SW480 (cell line): ENCODE measurements around the gene TTLL11.
A peak's percentile ranks its signal among the peaks of the same experiment; 100 is the strongest.
"Not testable (repeated sequence)": the region's sequence is repeated elsewhere in the genome, so short reads cannot be mapped to it uniquely, and the experiment has no call there.

ENCODE experiments used
- DNase-seq: peaks from one replicate; pipeline ENCODE4 v3.0.0-alpha.2; 2016; ENCODE audit warnings: low spot score

The TTLL11 gene

GRCh38 chr9:122000526-122000925 lies 92.6 kb downstream of the TTLL11 start:
- not testable (repeated sequence) for DNase-seq

GRCh38 chr9:121999556-121999955 lies 93.6 kb downstream of the TTLL11 start:
- DNase-seq = no peak

GRCh38 chr9:121998513-121999049 lies 94.5 kb downstream of the TTLL11 start:
- no peak for DNase-seq

- no peak for DNase-seq
Measured at GRCh38 chr9:121997791-121998190, 95.3 kb downstream of the TTLL11 start.

GRCh38 chr9:121996783-121997182 lies 96.3 kb downstream of the TTLL11 start:
- DNase-seq = no peak

GRCh38 chr9:121995997-121996396 lies 97.1 kb downstream of the TTLL11 start:
- no peak for DNase-seq

- peak; percentile 76 for DNase-seq
Measured at GRCh38 chr9:121992571-121993212, 100.4 kb downstream of the TTLL11 start.

- no peak for DNase-seq
Measured at GRCh38 chr9:121991307-121991661, 101.8 kb downstream of the TTLL11 start.

GRCh38 chr9:121990600-121991306 lies 102.4 kb downstream of the TTLL11 start:
- no peak for DNase-seq

GRCh38 chr9:121989010-121989409 lies 104.1 kb downstream of the TTLL11 start:
- no peak for DNase-seq

- no peak for DNase-seq
Measured at GRCh38 chr9:121987314-121987713, 105.8 kb downstream of the TTLL11 start.

- no peak for DNase-seq
Measured at GRCh38 chr9:121985792-121986494, 107.2 kb downstream of the TTLL11 start.

- no peak for DNase-seq
Measured at GRCh38 chr9:121984726-121985402, 108.2 kb downstream of the TTLL11 start.

GRCh38 chr9:121983736-121984135 lies 109.4 kb downstream of the TTLL11 start:
- DNase-seq = no peak

- DNase-seq = no peak
Measured at GRCh38 chr9:121981118-121981883, 111.8 kb downstream of the TTLL11 start.

GRCh38 chr9:121980665-121981064 lies 112.4 kb downstream of the TTLL11 start:
- DNase-seq = not testable (repeated sequence)

- no peak for DNase-seq
Measured at GRCh38 chr9:121979736-121980135, 113.4 kb downstream of the TTLL11 start.

- DNase-seq = peak; percentile 18
Measured at GRCh38 chr9:121976751-121977150, 116.4 kb downstream of the TTLL11 start.

- DNase-seq = peak; percentile 85
Measured at GRCh38 chr9:121975801-121976277, 117.3 kb downstream of the TTLL11 start.

GRCh38 chr9:121974421-121974820 lies 118.7 kb downstream of the TTLL11 start:
- DNase-seq = no peak

GRCh38 chr9:121972501-121972981 lies 120.6 kb downstream of the TTLL11 start:
- DNase-seq = no peak
